GM19025 (cell line): ENCODE results near the gene PSMB4.
"Not testable (repeated sequence)": the region's sequence is repeated elsewhere in the genome, so short reads cannot be mapped to it uniquely, and the experiment has no call there.

Source experiments
- ATAC-seq: cut with Tn5 transposase; IDR thresholded peaks from one replicate; pipeline ENCODE4 v1.9.1; 2021; ENCODE audit warnings: mild to moderate bottlenecking, low read depth, moderate library complexity; ENCODE audit not compliant: unreplicated experiment

PSMB4 gene

DNA sequence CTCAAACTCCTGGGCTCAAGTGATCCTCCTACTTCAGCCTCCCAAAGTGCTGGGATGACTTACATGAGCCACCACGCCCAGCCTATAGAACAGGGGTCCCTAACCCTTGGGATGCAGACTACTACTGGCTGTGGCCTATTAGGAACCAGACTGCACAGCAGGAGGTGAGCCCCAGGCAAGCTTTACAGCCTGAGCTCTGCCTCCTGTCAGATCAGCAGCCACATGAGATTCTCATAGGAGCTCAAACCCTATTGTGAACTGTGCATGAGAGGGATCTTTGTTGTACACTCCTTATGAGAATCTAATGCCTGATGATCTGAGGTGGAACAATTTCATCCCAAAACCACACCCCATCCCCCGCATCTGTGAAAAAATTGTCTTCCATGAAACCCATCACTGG lies 13.4 kb upstream of the PSMB4 start:
- ATAC-seq: no peak

DNA sequence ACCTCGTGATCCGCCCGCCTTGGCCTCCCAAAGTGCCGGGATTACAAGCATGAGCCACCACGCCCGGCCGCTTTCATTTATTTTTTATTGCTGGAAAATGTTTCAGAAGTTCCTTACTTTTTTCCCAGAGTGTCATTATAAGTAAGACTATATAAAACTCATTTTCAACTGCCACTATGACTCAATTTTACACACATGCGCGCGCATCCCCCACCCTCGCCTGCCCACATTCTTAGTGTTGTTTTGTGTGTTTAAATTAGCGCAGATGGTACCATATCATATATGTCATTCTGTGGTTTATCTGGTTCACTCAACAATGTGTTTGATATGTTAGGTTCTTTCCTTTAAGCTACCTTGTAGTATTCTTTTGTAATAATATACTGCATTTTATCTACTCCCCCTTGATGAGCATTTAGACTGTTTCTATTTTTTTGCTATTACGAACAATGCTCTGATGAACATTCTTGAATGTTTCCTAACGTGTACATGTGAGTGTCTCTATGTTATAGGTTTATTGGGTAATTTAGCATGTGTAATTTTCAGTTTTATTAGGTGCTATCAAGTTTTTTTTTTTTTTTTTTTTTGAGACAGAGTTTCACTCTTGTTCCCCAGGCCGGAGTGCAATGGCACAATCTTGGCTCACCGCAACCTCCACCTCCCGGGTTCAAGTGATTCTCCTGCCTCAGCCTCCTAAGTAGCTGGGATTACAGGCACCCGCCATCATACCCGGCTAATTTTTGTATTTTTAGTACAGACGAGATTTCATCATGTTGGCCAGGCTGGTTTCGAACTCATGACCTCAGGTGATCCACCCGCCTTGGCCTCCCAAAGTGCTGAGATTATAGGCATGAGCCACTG lies 8.9 kb upstream of the PSMB4 start:
- not testable (repeated sequence) for ATAC-seq

- ATAC-seq: no peak
These were observed 8.3 kb upstream of the PSMB4 start for GRCh38 chr1:151391079-151391563.

- ATAC-seq: no peak
These were observed 5.8 kb upstream of the PSMB4 start for GRCh38 chr1:151393583-151393982.

- ATAC-seq: not testable (repeated sequence)
These were observed 3.1 kb upstream of the PSMB4 start for GRCh38 chr1:151396265-151396664.

DNA sequence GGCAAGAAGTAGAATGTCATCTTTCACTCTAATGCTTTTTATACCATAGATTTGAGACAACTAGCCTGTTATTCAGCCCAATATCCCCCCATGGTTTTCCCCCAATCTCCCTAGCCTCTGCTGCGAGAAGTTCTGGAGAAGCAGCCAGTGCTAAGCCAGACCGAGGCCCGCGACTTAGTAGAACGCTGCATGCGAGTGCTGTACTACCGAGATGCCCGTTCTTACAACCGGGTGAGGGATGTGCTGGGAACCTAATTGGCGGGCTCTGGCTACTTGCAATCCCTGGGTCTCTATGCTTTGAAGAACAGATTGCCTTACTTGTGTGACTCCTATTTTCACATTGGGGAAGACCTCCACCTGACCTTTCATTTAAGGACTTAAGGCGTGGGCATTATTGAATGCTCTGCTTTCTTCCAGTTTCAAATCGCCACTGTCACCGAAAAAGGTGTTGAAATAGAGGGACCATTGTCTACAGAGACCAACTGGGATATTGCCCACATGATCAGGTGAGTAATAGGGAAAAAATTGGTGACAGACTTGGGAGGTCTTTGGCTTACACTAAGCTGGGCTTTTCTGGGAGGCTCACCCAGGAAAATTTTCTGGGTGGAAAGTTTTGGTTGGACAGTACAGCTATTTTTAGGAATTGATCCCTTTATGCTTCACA lies 1.9 kb downstream of the PSMB4 start:
- no peak for ATAC-seq

DNA sequence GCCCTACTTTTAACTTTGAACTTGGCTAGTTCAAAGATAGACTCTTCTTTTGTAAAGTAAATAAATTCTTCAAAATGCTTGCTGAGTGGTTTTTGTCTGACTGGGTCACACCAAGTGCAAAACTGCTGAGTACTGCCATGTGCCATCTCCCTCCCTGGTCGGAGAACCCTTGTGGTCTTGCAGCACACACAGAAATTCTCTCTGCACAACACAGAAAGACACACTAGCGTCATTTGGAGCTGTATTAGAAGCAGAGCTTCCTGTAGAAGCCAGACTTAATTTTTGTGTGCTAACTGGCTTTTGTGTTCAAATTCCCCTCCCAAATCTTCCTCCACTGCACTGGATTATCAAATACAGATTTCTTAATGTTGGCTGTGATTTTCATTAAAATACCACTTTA lies 2.5 kb downstream of the PSMB4 start:
- ATAC-seq: no peak

DNA sequence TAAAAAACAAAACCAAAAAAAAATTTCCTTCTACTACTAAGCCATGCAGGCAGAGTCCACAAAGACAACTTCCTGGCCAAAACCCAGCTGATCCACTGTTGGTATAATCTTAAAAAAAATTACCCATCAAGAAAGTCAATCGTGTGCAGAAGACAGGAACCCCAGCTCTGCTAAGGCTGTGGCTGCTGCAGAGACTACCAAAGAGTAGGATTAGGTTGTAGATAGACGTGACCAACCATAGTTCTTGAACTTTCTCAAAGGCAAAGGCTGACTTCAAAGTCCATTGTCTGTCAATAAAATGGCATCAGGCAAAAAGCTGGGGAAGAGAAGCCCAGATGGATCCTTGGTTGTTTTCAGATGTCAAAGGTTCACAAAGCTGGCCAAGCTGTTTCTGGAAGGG lies 3.4 kb downstream of the PSMB4 start:
- ATAC-seq: no peak

DNA sequence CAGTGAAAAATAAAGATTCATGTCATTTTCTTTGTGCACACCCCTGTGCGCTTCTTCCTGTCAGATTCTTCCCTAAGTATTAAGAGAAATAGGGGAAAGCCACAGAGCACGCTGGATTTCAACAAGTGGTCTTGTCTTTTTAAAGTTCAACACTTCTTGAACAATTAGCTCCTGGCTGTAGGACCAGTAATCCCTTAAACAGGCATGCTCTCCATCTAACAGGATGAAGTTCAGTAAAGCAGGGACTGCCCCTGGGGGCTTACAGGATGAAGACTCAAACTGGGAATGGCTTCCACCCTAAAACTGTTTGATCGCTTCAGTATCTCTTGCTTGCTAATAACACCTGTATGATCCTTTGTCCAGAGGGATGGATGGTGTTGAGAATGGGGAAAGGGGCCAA lies 4.2 kb downstream of the PSMB4 start:
- ATAC-seq: no peak

- no peak for ATAC-seq
These were observed 6.0 kb downstream of the PSMB4 start for GRCh38 chr1:151405187-151405951.

- no peak for ATAC-seq
These were observed 6.8 kb downstream of the PSMB4 start for GRCh38 chr1:151406176-151406575.

- no peak for ATAC-seq
These were observed 7.9 kb downstream of the PSMB4 start for GRCh38 chr1:151407304-151407703.

DNA sequence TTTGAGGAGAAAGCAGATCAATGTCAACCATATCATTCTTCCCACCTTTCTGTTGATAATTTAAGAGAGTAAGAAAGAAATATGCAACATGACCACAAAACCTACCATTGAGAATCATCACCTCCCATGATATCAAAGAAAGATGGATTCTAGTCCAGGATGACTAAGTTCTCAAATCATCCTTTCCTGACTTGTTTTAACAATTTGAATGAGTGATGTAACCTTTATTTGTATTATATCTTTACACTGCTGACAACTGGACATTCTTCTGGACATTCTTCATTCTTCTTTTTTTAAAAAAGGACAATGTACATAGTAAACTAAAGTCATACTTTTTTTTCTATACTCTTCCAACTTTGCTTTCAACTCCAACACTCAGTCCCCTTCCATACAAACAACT lies 9.5 kb downstream of the PSMB4 start:
- no peak for ATAC-seq

DNA sequence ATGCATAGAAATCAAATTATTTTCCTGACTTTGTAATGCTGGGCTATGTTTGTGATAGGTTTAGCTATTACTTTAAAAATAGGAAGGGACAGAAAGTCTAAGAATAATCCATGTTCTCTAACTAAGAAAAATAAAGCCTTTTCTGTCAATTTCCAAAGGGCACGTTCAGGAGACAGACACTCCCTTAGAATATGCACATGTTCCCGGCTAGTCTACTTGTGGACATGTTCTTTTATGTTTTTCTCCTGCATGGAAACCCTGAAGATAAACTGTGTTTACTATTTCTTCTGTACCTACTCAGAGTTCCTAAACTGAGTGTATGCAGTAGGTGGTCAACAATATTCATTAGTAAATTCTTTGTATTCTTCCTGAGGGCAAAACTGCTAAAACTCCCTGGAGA lies 12.5 kb downstream of the PSMB4 start:
- ATAC-seq: no peak

DNA sequence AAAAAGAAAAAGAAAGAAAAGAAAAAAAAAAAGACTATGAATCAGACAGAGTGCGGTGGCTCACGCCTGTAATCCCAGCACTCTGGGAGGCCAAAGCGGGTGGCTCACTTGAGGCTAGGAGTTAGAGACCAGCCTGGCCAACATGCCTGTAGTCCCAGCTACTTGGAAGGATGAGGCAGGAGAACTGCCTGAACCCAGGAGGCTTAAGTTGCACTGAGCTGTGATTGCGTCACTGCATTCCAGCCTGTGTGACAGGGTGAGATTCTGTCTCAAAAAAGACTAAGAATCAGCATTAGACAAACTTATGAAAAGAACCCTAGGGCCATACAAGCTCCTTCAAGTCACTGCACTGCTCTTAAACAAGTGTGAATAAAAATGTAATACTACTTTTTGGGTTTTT lies 16.9 kb downstream of the PSMB4 start:
- ATAC-seq: no peak

GRCh38 chr1:151418081-151418480 lies 18.7 kb downstream of the PSMB4 start:
- no peak for ATAC-seq

GRCh38 chr1:151419819-151420218 lies 20.4 kb downstream of the PSMB4 start:
- ATAC-seq: no peak

DNA sequence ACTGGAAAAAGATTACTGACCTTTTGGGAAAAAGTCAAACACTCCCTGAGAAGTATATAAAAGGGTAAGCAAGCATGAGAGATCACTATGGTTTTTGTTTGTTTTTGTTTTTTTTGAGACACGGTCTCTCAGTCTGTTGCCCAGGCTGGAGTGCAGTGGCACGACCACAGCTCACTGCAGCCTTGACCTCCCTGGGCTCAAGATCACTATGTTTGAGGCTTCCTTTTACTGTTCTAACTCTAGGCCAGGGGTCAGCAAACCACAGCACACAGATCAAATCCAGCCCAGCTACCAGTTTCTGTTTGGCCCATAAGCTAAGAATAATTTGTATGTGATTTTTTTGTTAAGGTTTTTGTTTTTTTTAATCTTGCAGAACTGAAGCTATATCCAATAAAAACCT lies 25.7 kb downstream of the PSMB4 start:
- no peak for ATAC-seq

GRCh38 chr1:151428068-151428467 lies 28.7 kb downstream of the PSMB4 start:
- no peak for ATAC-seq

DNA sequence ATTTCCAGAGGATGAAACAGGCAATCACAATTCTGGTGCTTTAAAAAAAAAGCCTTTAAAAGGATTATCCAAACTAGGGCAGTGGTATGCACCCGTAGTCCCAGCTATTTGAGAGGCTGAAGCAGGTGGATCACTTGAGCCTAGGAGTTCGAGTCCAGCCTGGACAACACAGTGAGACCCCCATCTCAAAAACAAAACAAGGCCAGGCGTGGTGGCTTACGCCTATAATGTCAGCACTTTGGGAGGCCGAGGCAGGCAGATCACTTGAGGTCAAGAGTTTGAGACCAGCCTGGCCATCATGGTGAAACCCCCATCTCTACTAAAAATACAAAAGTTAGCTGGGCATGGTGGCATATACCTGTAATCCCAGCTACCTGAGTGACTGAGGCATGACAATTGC lies 34.5 kb downstream of the PSMB4 start:
- ATAC-seq: not testable (repeated sequence)

GRCh38 chr1:151435174-151435573 lies 35.8 kb downstream of the PSMB4 start:
- no peak for ATAC-seq
